Activated T-helper 17 cell treated with anti-CD3 and anti-CD28 coated beads, Interleukin-2, amount 50 U/mL, for 72 hours (primary cell): ENCODE results near the gene MMD2. TPM values are rescaled to one million over a fixed set of nuclear protein-coding genes. Genes with fewer than 3 reads are reported as not detected.
"Not testable (repeated sequence)": the region's sequence is repeated elsewhere in the genome, so short reads cannot be mapped to it uniquely, and the experiment has no call there.

Source experiments
- ATAC-seq: fragments of 150-1000 bp; cut with Tn5 transposase; replicated peaks from 2 replicates; pipeline ENCODE4 v1.10.0; 2021; ENCODE audit warnings: mild to moderate bottlenecking, moderate library complexity
- H3K27ac Mint-ChIP-seq: one replicate; pipeline ENCODE4 v1.8.0; 2022; ENCODE audit warnings: mixed read lengths
- H3K27me3 Mint-ChIP-seq: one replicate; pipeline ENCODE4 v1.8.0; 2022; ENCODE audit warnings: mixed read lengths
- H3K36me3 Mint-ChIP-seq: one replicate; pipeline ENCODE4 v1.8.0; 2022; ENCODE audit warnings: low read depth, mild to moderate bottlenecking, mixed read lengths
- H3K4me1 Mint-ChIP-seq: one replicate; pipeline ENCODE4 v1.8.0; 2022; ENCODE audit warnings: mixed read lengths
- H3K4me3 Mint-ChIP-seq: one replicate; pipeline ENCODE4 v1.8.0; 2022; ENCODE audit warnings: mild to moderate bottlenecking, mixed read lengths
- H3K9me3 Mint-ChIP-seq: one replicate; pipeline ENCODE4 v1.8.0; 2022; ENCODE audit warnings: mixed read lengths
- total RNA-seq, 2 donors: library from RNA; stranded (reverse); gene quantifications; one replicate each; pipeline ENCODE4 v1.2.3, GENCODE V29; 2022

The MMD2 gene
- not detected for total RNA-seq

- no peaks in the 10 kb centered on the region for H3K9me3 Mint-ChIP-seq
- no peak for ATAC-seq
- H3K27ac Mint-ChIP-seq = no peak within 1 kb of the TSS
- peaks cover 23% of the 10 kb centered on the region for H3K27me3 Mint-ChIP-seq
- peaks cover 7% of the 10 kb centered on the region for H3K36me3 Mint-ChIP-seq
- peak within 1 kb of the TSS; percentile 55 for H3K4me3 Mint-ChIP-seq
- H3K4me1 Mint-ChIP-seq = no peaks in the 10 kb centered on the region
Observed at GRCh38 chr7:4958477-4959301, at the start of gene MMD2. TSS of gene MMD2 (minus strand) at chr7:4959187. CDS start at chr7:4959017, 170 bp downstream.

GRCh38 chr7:5005066-5005465, 46.1 kb upstream of the MMD2 start:
- no peaks in the 10 kb centered on the region for H3K27me3 Mint-ChIP-seq
- ATAC-seq = no peak
- peaks cover 66% of the 10 kb centered on the region for H3K36me3 Mint-ChIP-seq
- no peak overlapping the region for H3K4me3 Mint-ChIP-seq
- no peaks in the 10 kb centered on the region for H3K4me1 Mint-ChIP-seq
- no peaks in the 10 kb centered on the region for H3K9me3 Mint-ChIP-seq
- no peak overlapping the region for H3K27ac Mint-ChIP-seq

DNA sequence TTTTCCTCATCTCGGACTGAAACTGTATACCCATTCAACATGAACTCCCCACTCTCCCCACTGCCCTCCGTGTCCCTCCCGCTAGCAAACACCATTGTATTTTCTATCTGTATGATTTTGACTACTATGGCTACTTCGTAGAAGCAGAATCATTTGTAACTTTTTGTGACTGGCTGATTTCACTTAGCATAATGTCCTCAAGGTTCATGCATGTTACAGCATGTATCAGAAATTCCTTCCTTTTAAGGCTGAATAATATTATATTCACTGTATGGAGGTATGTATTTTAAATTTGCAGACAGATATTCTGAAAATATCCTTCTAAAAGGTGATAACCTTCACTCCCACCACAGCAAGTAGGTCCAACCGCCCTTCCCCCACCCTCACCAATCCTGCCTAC, 42.9 kb upstream of the MMD2 start:
- ATAC-seq = no peak
- Mint-ChIP-seq H3K36me3 (peaks cover 79% of the 10 kb centered on the region), H3K4me1 (peaks cover 11% of the 10 kb centered on the region), H3K4me3 (no peak overlapping the region), H3K27ac (no peak overlapping the region), H3K9me3 (no peaks in the 10 kb centered on the region), H3K27me3 (no peaks in the 10 kb centered on the region)

DNA sequence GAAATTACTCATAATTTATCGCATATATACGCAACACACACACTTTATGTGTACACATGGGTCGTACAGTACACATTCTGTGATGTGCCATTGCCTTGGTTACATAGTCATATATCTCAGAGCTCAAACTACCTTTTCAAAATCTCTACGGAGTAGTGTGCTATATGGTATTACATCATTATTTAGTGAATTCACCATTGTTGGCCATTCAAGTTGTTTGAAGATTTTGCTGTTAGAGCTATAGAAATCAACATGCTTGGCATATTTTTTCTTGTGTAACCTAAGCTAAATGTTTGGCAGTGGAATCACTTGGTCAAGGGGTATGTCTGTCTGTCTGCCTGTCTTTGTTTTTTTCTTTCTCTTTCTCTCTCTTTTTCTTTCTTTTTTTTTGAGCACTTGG, 42.0 kb upstream of the MMD2 start:
- Mint-ChIP-seq H3K9me3 (no peaks in the 10 kb centered on the region), H3K36me3 (peaks cover 84% of the 10 kb centered on the region), H3K27ac (no peak overlapping the region), H3K4me1 (peaks cover 11% of the 10 kb centered on the region), H3K27me3 (no peaks in the 10 kb centered on the region), H3K4me3 (no peak overlapping the region)
- no peak for ATAC-seq

- Mint-ChIP-seq H3K4me3 (no peak overlapping the region), H3K27ac (peak overlapping the region; percentile 86), H3K9me3 (no peaks in the 10 kb centered on the region), H3K4me1 (peaks cover 11% of the 10 kb centered on the region), H3K27me3 (no peaks in the 10 kb centered on the region), H3K36me3 (peaks cover 86% of the 10 kb centered on the region)
- ATAC-seq = peak; percentile 32
Observed at GRCh38 chr7:4999369-4999950, 40.5 kb upstream of the MMD2 start.

GRCh38 chr7:4998910-4999309, 39.9 kb upstream of the MMD2 start:
- Mint-ChIP-seq H3K27me3 (no peaks in the 10 kb centered on the region), H3K9me3 (no peaks in the 10 kb centered on the region), H3K4me3 (no peak overlapping the region), H3K36me3 (peaks cover 86% of the 10 kb centered on the region), H3K4me1 (peaks cover 11% of the 10 kb centered on the region), H3K27ac (peak overlapping the region; percentile 86)
- ATAC-seq = peak; percentile 40

GRCh38 chr7:4998244-4998643, 39.3 kb upstream of the MMD2 start:
- no peak for ATAC-seq
- H3K36me3 Mint-ChIP-seq = peaks cover 88% of the 10 kb centered on the region

GRCh38 chr7:4996696-4997222, 37.8 kb upstream of the MMD2 start:
- H3K4me1 Mint-ChIP-seq = peaks cover 11% of the 10 kb centered on the region
- no peaks in the 10 kb centered on the region for H3K9me3 Mint-ChIP-seq
- no peak overlapping the region for H3K4me3 Mint-ChIP-seq
- H3K36me3 Mint-ChIP-seq = peaks cover 94% of the 10 kb centered on the region
- H3K27ac Mint-ChIP-seq = no peak overlapping the region
- H3K27me3 Mint-ChIP-seq = no peaks in the 10 kb centered on the region
- ATAC-seq = no peak

More at GRCh38 chr7:4998244-4998643, 39.3 kb upstream of the MMD2 start:
- H3K27me3 Mint-ChIP-seq = no peaks in the 10 kb centered on the region
- no peaks in the 10 kb centered on the region for H3K9me3 Mint-ChIP-seq
- H3K27ac Mint-ChIP-seq = peak overlapping the region; percentile 86
- H3K4me1 Mint-ChIP-seq = peaks cover 11% of the 10 kb centered on the region
- H3K4me3 Mint-ChIP-seq = no peak overlapping the region

DNA sequence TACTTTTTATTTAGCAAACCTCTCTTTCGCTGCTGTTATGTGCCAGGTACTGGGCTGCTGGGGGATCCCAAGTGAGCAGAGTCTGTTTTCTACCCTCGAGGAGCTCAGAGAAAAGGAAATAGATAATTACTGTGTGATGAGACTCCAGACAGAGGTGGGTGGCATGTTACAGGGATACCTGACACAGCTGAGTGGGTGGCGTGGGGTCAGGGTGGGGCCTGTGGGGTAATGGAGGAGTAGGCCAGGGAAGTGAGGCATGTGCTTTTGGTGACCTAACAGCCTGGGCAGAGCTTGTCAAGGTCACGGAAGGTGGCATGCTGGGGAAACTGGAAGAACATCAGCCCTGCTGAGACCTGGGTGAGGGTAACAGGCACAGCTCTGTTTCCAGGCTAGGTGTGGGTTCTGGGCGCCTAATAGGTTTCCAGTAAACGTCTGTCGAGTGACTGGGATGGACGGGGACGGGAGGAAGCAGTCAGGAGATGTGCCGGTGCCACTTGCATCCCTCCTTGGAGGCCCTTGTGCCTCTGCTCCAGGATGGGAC, 36.5 kb upstream of the MMD2 start:
- Mint-ChIP-seq H3K4me1 (peaks cover 11% of the 10 kb centered on the region), H3K27ac (peak overlapping the region; percentile 16), H3K9me3 (no peaks in the 10 kb centered on the region), H3K36me3 (peaks cover 91% of the 10 kb centered on the region), H3K27me3 (no peaks in the 10 kb centered on the region), H3K4me3 (no peak overlapping the region)
- no peak for ATAC-seq

- Mint-ChIP-seq H3K36me3 (peaks cover 91% of the 10 kb centered on the region), H3K4me3 (no peak overlapping the region), H3K4me1 (peaks cover 2% of the 10 kb centered on the region), H3K27ac (no peak overlapping the region), H3K27me3 (no peaks in the 10 kb centered on the region), H3K9me3 (no peaks in the 10 kb centered on the region)
- no peak for ATAC-seq
Observed at GRCh38 chr7:4993471-4993870, 34.5 kb upstream of the MMD2 start.

DNA sequence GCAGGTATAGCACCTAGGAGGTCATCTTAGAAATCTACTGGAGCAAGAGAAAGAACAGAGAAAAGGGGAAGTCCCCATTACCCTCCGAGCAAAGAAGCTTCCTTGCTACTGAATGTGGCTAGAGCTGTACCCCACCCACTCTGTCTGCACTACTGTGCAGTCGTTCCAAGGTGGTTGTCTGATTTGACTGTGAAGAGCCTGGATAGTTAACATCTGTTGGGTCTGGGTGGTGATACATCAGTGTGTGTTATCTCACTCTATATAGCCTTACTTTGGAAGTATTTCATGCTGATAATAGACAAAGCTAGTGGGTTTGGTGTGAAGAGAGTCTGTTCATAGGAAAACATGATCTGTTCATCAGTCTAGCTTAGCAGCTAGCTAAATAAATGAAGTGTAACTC, 23.8 kb upstream of the MMD2 start:
- H3K4me1 Mint-ChIP-seq, H3K9me3 Mint-ChIP-seq, H3K27me3 Mint-ChIP-seq, H3K27ac Mint-ChIP-seq, H3K4me3 Mint-ChIP-seq: not testable (repeated sequence)
- peak; percentile 72 for ATAC-seq
- peaks cover 95% of the 10 kb centered on the region for H3K36me3 Mint-ChIP-seq

- not testable (repeated sequence) for H3K9me3 Mint-ChIP-seq, H3K27me3 Mint-ChIP-seq, H3K4me3 Mint-ChIP-seq, ATAC-seq, H3K27ac Mint-ChIP-seq, H3K4me1 Mint-ChIP-seq
- peaks cover 95% of the 10 kb centered on the region for H3K36me3 Mint-ChIP-seq
Observed at GRCh38 chr7:4981295-4981890, 22.4 kb upstream of the MMD2 start.

DNA sequence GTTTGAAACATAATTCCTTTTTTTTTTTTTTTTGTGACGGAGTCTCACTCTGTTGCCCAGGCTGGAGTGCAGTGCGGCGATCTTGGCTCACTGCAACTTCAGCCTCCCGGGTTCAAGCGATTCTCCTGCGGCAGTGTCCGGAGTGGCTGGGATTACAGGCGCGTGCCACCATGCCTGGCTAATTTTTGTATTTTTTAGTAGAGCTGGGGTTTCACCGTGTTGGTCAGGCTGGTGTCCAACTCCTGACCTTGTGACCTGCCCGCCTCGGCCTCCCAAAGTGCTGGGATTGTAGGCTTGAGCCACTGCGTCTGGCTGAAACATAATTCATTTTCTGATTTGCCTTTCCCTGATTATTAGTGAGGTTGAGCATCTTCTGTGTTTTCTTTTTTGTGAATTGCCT, 16.6 kb upstream of the MMD2 start:
- Mint-ChIP-seq H3K4me3 (peak overlapping the region; percentile 90), H3K36me3 (peaks cover 54% of the 10 kb centered on the region)
- not testable (repeated sequence) for H3K27me3 Mint-ChIP-seq, ATAC-seq, H3K4me1 Mint-ChIP-seq, H3K27ac Mint-ChIP-seq, H3K9me3 Mint-ChIP-seq

GRCh38 chr7:4973728-4974198, 14.8 kb upstream of the MMD2 start:
- H3K27ac Mint-ChIP-seq = peak overlapping the region; percentile 96
- no peaks in the 10 kb centered on the region for H3K27me3 Mint-ChIP-seq
- peaks cover 9% of the 10 kb centered on the region for H3K4me1 Mint-ChIP-seq
- H3K4me3 Mint-ChIP-seq = peak overlapping the region; percentile 90
- H3K9me3 Mint-ChIP-seq = no peaks in the 10 kb centered on the region
- peak; percentile 98 for ATAC-seq
- H3K36me3 Mint-ChIP-seq = peaks cover 36% of the 10 kb centered on the region
